Activated CD4-positive, CD25-positive, alpha-beta regulatory T cell treated with anti-CD3 and anti-CD28 coated beads, Interleukin-2, amount 50 U/mL, for 16 hours (primary cell): ENCODE data around the gene RBM22.

Experiments used
- DNase-seq: peaks from one replicate; pipeline ENCODE4 v3.0.0-alpha.2; 2020; ENCODE audit warnings: low read depth, low spot score

The RBM22 gene

DNA sequence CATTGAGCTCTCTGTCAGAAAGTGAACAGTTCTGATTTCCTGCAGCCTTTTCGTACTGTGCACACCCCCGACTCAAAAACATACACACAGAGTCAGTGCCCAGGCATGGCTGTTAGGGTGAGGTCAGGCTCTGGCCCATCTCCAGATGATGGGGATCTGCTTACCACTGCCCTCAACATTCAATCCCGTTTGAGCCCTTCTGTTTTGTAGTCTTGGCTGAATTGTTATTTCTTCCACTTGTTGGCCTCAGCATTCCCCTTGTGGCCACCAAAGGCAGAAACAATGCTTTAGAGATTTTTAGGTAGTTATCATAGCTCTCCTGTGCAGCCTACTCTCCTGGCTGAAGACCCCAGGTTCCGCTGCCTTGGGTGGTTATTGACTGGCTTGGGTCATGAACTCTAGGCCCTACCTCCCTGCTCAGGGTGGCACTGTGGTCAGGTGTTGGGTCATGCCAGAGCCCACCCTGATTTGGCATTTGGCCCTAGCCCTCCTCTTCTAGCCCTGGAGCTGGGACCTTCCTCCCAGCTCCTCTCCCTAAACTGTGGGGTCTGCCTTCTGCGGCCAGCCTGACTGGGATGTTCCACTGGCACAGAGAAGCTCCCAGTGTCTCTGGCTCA lies 47.6 kb downstream of the RBM22 start:
- DNase-seq = no peak

DNA sequence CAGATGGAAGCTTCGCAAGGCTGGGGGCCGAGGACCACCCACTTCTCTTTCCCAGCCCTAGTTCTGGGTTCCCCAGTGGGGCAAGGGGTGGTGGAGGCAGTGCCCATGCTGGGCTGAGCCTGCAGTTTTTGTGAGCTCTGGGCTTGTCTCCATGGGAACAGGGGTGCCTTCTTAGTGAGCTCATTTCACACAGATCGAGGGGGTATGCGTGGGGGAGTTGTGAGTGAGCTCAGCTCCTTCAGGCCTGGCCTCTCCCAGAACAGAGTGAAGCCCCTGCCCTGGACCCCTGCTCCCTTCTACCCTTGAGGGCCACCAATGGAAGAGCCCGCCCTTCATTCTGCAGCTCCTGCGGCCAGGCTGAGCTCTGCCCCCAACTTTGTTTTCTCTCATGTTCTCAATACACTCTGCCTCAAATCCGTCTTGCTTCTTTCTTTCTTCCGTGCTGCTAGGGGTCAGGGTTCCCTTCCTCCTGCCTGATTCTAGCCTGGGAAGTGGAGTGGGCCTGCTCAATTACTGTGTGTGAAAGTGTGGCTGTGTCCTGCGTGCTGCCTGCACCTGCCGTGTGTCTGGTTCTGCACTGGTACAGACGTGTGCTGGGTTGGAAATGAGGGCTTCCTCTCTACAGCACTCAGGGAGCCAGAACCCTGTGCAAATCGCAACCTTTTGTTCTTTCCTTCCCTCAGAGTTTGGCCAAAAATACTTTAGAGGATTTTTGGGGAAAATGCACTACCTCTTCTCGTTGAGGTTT lies 48.8 kb downstream of the RBM22 start:
- DNase-seq = no peak

- DNase-seq = no peak
These were observed 49.5 kb downstream of the RBM22 start for GRCh38 chr5:150651382-150651781.

GRCh38 chr5:150650021-150651006 lies 50.5 kb downstream of the RBM22 start:
- no peak for DNase-seq

DNA sequence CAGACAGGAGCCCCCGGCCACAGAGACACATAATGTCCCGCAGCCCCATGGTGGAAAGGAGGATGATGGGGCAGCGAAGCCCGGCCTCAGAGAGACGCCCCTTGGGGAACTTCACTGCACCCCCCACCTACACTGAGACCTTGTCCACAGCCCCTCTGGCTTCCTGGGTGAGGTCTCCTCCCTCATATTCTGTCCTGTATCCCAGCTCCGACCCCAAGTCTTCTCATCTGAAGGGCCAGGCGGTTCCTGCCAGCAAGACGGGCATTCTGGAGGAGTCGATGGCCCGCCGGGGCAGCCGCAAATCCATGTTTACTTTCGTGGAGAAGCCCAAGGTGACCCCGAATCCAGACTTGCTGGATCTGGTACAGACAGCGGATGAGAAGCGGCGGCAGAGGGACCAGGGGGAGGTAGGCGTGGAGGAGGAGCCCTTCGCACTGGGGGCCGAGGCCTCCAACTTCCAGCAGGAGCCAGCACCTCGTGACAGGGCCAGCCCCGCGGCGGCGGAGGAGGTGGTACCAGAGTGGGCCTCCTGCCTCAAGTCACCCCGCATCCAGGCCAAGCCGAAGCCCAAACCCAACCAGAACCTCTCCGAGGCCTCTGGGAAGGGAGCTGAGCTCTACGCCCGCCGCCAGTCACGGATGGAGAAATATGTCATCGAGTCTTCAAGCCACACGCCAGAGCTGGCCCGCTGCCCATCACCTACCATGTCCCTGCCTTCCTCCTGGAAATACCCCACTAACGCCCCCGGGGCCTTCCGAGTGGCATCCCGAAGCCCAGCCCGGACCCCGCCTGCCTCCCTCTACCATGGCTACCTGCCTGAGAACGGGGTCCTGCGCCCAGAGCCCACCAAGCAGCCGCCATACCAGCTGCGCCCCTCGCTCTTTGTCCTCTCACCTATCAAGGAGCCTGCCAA lies 51.5 kb downstream of the RBM22 start:
- DNase-seq = no peak

GRCh38 chr5:150648294-150649107 lies 52.4 kb downstream of the RBM22 start:
- no peak for DNase-seq

DNA sequence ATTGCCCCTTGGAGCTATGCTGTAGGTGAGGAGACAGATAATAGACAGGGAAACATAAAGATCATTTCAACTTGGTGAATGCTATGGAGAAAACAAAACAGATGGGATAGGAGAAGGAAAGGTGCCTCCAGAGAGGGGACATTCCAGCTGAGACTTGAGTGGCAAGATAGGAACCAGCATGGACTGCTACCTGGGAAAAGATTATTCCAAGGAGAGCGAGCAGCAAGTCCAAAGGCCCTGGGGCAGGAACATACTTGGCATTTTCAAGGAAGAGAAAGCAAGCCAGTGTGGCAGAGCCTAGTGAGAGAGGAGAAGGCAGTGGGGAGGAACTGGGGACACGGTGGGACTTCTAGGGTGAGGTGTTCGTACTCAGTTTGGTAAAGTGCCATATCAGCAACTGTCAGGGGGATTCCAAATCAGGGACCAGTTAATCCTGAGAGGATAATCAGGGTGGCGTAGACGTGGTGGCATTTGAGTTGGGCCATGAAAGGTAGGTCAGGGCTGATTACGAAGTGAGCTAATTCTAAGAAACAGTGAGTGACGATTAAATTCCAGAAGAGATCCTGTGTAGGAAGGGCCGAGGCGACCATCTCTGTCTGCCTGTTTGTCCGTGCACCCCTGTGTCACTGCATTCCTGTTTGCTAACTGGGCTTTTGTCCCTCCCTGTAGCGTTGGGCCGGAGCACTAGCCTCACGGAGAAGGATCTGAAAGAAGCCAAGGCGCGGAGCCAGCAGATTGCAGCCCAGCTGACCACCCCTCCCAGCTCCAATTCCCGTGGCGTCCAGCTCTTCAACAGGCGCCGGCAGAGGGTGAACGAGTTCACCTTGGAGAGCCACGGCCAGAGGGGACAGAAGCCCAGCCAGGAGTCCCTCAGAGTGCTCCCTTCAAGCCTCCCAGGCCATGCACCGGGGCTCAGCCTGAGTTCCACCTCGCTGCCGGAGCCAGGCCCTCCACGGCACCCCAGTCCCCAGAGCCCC lies 53.3 kb downstream of the RBM22 start:
- DNase-seq = no peak

DNA sequence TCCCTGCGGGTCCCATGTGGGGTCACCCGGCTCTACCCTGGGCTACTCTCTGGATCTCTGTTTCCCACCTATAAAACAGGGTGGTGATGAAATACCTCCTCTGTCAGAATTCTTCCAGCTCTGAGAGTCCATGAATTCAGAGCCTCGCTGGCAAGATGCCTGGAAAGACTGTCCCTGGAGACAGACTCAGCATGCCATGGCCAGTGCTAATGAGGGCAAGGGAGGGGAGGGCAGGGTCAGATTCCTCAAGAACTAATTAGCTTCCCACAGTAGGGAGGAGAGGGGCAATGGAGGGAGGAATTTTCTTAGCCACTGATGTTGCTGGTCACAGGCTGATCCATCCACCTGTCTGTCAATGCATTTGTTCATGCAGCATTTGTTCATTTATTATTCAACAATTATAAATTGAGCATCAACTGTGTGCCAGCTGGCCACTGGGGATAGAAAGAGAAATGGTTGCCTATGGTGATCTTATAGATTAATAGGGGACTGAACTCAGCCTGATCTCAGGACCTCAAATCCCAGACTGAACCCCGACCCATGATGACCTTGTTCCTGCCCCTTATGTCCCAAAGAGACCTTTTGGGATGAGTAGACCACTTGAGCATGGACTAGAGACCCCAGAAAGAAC lies 55.7 kb downstream of the RBM22 start:
- no peak for DNase-seq

GRCh38 chr5:150644514-150644913 lies 56.3 kb downstream of the RBM22 start:
- no peak for DNase-seq

DNA sequence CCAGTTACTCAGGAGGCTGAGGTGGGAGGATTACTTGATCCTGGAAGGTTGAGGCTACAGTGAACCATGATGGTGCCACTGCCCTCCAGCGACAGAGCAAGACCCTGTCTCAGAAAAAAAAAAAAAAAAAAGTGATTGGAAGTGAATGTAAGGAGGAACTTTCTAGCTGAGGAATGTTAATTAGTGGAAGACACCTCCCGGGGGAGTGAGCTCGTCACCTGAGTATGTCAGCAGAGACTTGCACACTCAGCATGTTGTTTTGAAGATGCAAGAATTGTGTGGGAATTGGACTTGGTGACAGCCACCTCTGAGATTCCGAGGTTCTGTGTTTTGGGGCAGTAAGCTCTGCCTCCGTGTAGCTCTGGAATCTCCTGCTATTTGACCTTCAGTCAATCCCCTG lies 56.8 kb downstream of the RBM22 start:
- DNase-seq = no peak

DNA sequence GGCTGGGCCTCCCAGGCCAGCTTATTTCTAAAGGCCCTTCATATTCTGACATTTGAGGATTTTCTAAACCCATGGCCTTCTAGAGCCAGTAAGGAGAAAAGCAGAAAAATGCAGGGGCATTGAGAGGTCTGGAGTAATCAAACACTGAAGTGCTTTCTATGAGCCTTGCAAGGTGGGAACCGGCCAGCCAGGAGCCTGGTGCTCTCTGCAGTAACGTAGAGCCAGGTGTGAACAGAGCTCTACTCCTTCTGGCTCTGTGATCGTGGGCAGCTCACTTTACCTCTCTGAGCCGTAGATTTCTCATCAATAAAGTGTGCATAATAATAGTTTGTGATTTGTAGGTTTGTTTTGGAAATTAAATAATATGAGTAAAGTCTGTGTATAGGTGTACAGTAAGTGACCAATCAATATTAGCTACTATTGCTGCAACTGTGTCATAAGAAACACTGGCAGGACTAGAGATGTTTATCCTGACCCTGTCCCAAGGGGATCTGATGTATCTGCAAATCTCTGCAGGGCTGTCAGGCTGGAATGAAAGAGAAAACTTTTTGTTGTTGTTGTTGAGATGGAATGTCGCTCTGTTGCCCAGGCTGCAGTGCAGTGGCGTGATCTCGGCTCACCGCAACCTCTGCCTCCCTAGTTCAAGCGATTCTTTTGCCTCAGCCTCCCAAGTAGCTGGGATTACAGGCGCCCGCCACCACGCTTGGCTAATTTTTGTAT lies 57.7 kb downstream of the RBM22 start:
- no peak for DNase-seq

- no peak for DNase-seq
These were observed 58.3 kb downstream of the RBM22 start for GRCh38 chr5:150642567-150642927.

- DNase-seq = no peak
These were observed 58.9 kb downstream of the RBM22 start for GRCh38 chr5:150641824-150642566.

- no peak for DNase-seq
These were observed 59.8 kb downstream of the RBM22 start for GRCh38 chr5:150641006-150641570.
